ENCODE data around the gene ERGIC1.

The ERGIC1 gene

GRCh38 chr5:172911628-172911880, 77.5 kb downstream of the ERGIC1 start:
- H3K4me3 ChIP-seq (ENCODE audit: insufficient read depth, low read length, poor library complexity, severe bottlenecking), result no peak overlapping the region
- H3K79me2 ChIP-seq (ENCODE audit: insufficient read depth, low read length), result no peaks in the 10 kb centered on the region
- H3K27ac ChIP-seq (ENCODE audit: low read depth, low read length), result no peak overlapping the region
- H3K27me3 ChIP-seq (ENCODE audit: low read length), result no peaks in the 10 kb centered on the region
- H4K20me1 ChIP-seq (ENCODE audit: low read depth, low read length), result no peaks in the 10 kb centered on the region
- H3K9me2 ChIP-seq (replicated peaks; ENCODE audit: insufficient read depth, low read length), result no peaks in the 10 kb centered on the region
- H2AFZ ChIP-seq (ENCODE audit: low read depth, low read length, severe bottlenecking), result no peak overlapping the region
- no peak overlapping the region for H3K4me2 ChIP-seq (ENCODE audit: low read depth, low read length, poor library complexity, severe bottlenecking)
- H3K9me3 ChIP-seq (ENCODE audit: insufficient read depth, low read length), result no peaks in the 10 kb centered on the region
- no peak overlapping the region for H3K9ac ChIP-seq (ENCODE audit: low read length)
- no peaks in the 10 kb centered on the region for H3F3A ChIP-seq (ENCODE audit: insufficient read depth)
- H3K36me3 ChIP-seq (ENCODE audit: low read length), result no peaks in the 10 kb centered on the region
- TF ChIP-seq CTCF (IDR thresholded peaks at IDR 0.05; ENCODE audit: insufficient read depth, low read length, poor library complexity, severe bottlenecking) (no peak), EZH2phosphoT487 (conservative IDR thresholded peaks at IDR 0.05; ENCODE audit: low read length) (no peak)

- no peak overlapping the region for H3K4me2 ChIP-seq (ENCODE audit: low read depth, low read length, poor library complexity, severe bottlenecking)
- H3K79me2 ChIP-seq (ENCODE audit: insufficient read depth, low read length), result no peaks in the 10 kb centered on the region
- no peak overlapping the region for H3K4me3 ChIP-seq (ENCODE audit: insufficient read depth, low read length, poor library complexity, severe bottlenecking)
- no peaks in the 10 kb centered on the region for H3K27me3 ChIP-seq (ENCODE audit: low read length)
- H3K36me3 ChIP-seq (ENCODE audit: low read length), result no peaks in the 10 kb centered on the region
- no peak overlapping the region for H2AFZ ChIP-seq (ENCODE audit: low read depth, low read length, severe bottlenecking)
- TF ChIP-seq EZH2phosphoT487 (conservative IDR thresholded peaks at IDR 0.05; ENCODE audit: low read length), result no peak
- no peak for TF ChIP-seq CTCF (IDR thresholded peaks at IDR 0.05; ENCODE audit: insufficient read depth, low read length, poor library complexity, severe bottlenecking)
- H3K9ac ChIP-seq (ENCODE audit: low read length), result no peak overlapping the region
- no peaks in the 10 kb centered on the region for H3F3A ChIP-seq (ENCODE audit: insufficient read depth)
- no peak overlapping the region for H3K27ac ChIP-seq (ENCODE audit: low read depth, low read length)
- no peaks in the 10 kb centered on the region for H4K20me1 ChIP-seq (ENCODE audit: low read depth, low read length)
- no peaks in the 10 kb centered on the region for H3K9me2 ChIP-seq (replicated peaks; ENCODE audit: insufficient read depth, low read length)
- H3K9me3 ChIP-seq (ENCODE audit: insufficient read depth, low read length), result no peaks in the 10 kb centered on the region
Measured at GRCh38 chr5:172911976-172912375, 77.9 kb downstream of the ERGIC1 start.

GRCh38 chr5:172913117-172913850, 79.2 kb downstream of the ERGIC1 start:
- TF ChIP-seq CTCF (IDR thresholded peaks at IDR 0.05; ENCODE audit: insufficient read depth, low read length, poor library complexity, severe bottlenecking) (no peak), EZH2phosphoT487 (conservative IDR thresholded peaks at IDR 0.05; ENCODE audit: low read length) (no peak)
- Histone ChIP-seq H3K9ac (ENCODE audit: low read length) (no peak overlapping the region), H4K20me1 (ENCODE audit: low read depth, low read length) (no peaks in the 10 kb centered on the region), H3K79me2 (ENCODE audit: insufficient read depth, low read length) (no peaks in the 10 kb centered on the region), H3K4me2 (ENCODE audit: low read depth, low read length, poor library complexity, severe bottlenecking) (no peak overlapping the region), H3K9me2 (replicated peaks; ENCODE audit: insufficient read depth, low read length) (no peaks in the 10 kb centered on the region), H3K27me3 (ENCODE audit: low read length) (no peaks in the 10 kb centered on the region), H3K4me3 (ENCODE audit: insufficient read depth, low read length, poor library complexity, severe bottlenecking) (no peak overlapping the region), H2AFZ (ENCODE audit: low read depth, low read length, severe bottlenecking) (no peak overlapping the region), H3K27ac (ENCODE audit: low read depth, low read length) (no peak overlapping the region), H3K9me3 (ENCODE audit: insufficient read depth, low read length) (no peaks in the 10 kb centered on the region), H3K36me3 (ENCODE audit: low read length) (no peaks in the 10 kb centered on the region), H3F3A (ENCODE audit: insufficient read depth) (no peaks in the 10 kb centered on the region)
